Nephron progenitor cell (in vitro differentiated cells): ENCODE results near the gene NDUFAF4.

Experiments
- DNase-seq: peaks from one replicate; pipeline ENCODE4 v3.0.0; 2021
- H3K27ac Mint-ChIP-seq: 2 replicates; pipeline ENCODE4 v1.8.0; 2021; ENCODE audit warnings: mild to moderate bottlenecking, moderate library complexity, mixed read lengths
- H3K27me3 Mint-ChIP-seq: 2 replicates; pipeline ENCODE4 v1.8.0; 2021; ENCODE audit warnings: mild to moderate bottlenecking, low read depth, mixed read lengths; ENCODE audit not compliant: poor library complexity
- H3K36me3 Mint-ChIP-seq: 2 replicates; pipeline ENCODE4 v1.8.0; 2021; ENCODE audit warnings: low read depth, mixed read lengths
- H3K4me1 Mint-ChIP-seq: 2 replicates; pipeline ENCODE4 v1.8.0; 2021; ENCODE audit warnings: mixed read lengths
- H3K4me3 Mint-ChIP-seq: 2 replicates; pipeline ENCODE4 v1.8.0; 2021; ENCODE audit warnings: mild to moderate bottlenecking, moderate library complexity, mixed read lengths
- H3K9me3 Mint-ChIP-seq: 2 replicates; pipeline ENCODE4 v1.8.0; 2021; ENCODE audit warnings: mild to moderate bottlenecking, moderate library complexity, mixed read lengths
- CTCF ChIP-seq: fragments of 200-600 bp; sonication (generic); IDR thresholded peaks from 2 replicates; pipeline ENCODE4 v1.5.0; 2021; ENCODE audit warnings: antibody characterized with exemption

NDUFAF4 gene

GRCh38 chr6:96841345-96841744 is 56.3 kb downstream of the NDUFAF4 start:
- DNase-seq = no peak
- TF ChIP-seq CTCF = no peak
- Mint-ChIP-seq H3K4me3 (no peak overlapping the region), H3K36me3 (no peaks in the 10 kb centered on the region), H3K27ac (no peak overlapping the region), H3K4me1 (peaks cover 2% of the 10 kb centered on the region), H3K27me3 (peaks cover 27% of the 10 kb centered on the region), H3K9me3 (peaks cover 18% of the 10 kb centered on the region)
